GM19238 (cell line): ENCODE measurements around the gene ALLC.
"Not testable (repeated sequence)": the region's sequence is repeated elsewhere in the genome, so short reads cannot be mapped to it uniquely, and the experiment has no call there.

Source experiments
- DNase-seq: peaks from one replicate; pipeline ENCODE4 v3.0.0; 2011; ENCODE audit warnings: low spot score; ENCODE audit not compliant: insufficient read length

ALLC gene

GRCh38 chr2:3626118-3626811 lies 31.7 kb upstream of the ALLC start:
- no peak for DNase-seq

- DNase-seq, result no peak
These were observed 31.0 kb upstream of the ALLC start for GRCh38 chr2:3626812-3627499.

GRCh38 chr2:3627500-3628100 lies 30.4 kb upstream of the ALLC start:
- DNase-seq, result no peak

- no peak for DNase-seq
These were observed 29.7 kb upstream of the ALLC start for GRCh38 chr2:3628241-3628679.

GRCh38 chr2:3628800-3629199 lies 29.2 kb upstream of the ALLC start:
- no peak for DNase-seq

GRCh38 chr2:3630631-3631030 lies 27.4 kb upstream of the ALLC start:
- DNase-seq, result no peak

- no peak for DNase-seq
These were observed 26.7 kb upstream of the ALLC start for GRCh38 chr2:3631161-3631850.

GRCh38 chr2:3631851-3632659 lies 25.9 kb upstream of the ALLC start:
- no peak for DNase-seq

- no peak for DNase-seq
These were observed 24.7 kb upstream of the ALLC start for GRCh38 chr2:3633089-3633981.

GRCh38 chr2:3633982-3634595 lies 23.9 kb upstream of the ALLC start:
- no peak for DNase-seq

GRCh38 chr2:3634596-3635121 lies 23.3 kb upstream of the ALLC start:
- DNase-seq, result no peak

- DNase-seq, result no peak
These were observed 22.6 kb upstream of the ALLC start for GRCh38 chr2:3635171-3635974.

GRCh38 chr2:3635975-3636327 lies 22.0 kb upstream of the ALLC start:
- not testable (repeated sequence) for DNase-seq

GRCh38 chr2:3636586-3637310 lies 21.3 kb upstream of the ALLC start:
- DNase-seq, result no peak

- no peak for DNase-seq
These were observed 20.7 kb upstream of the ALLC start for GRCh38 chr2:3637311-3637675.

GRCh38 chr2:3637692-3638455 lies 20.1 kb upstream of the ALLC start:
- DNase-seq, result no peak

- no peak for DNase-seq
These were observed 19.6 kb upstream of the ALLC start for GRCh38 chr2:3638456-3638810.
